CD4-positive, alpha-beta T cell treated with Interleukin-6 for 4 hours (primary cell): ENCODE data around the gene HSF2BP.
"Not testable (repeated sequence)": the region's sequence is repeated elsewhere in the genome, so short reads cannot be mapped to it uniquely, and the experiment has no call there.

Source experiments
- DNase-seq: peaks from one replicate; pipeline ENCODE4 v3.0.0-alpha.2; 2020; ENCODE audit warnings: mixed read lengths

HSF2BP gene

GRCh38 chr21:43659136-43660000 lies at the start of gene HSF2BP, which contains the start of gene RRP1B:
HSF2BP (minus strand) TSS chr21:43659488; CDS start chr21:43658096, 1,392 bp downstream.
RRP1B (plus strand) TSS chr21:43659560; CDS start chr21:43659665, 105 bp downstream.
- DNase-seq = peak; percentile 83

GRCh38 chr21:43708745-43709381 lies 49.6 kb upstream of the HSF2BP start:
- DNase-seq = no peak

DNA sequence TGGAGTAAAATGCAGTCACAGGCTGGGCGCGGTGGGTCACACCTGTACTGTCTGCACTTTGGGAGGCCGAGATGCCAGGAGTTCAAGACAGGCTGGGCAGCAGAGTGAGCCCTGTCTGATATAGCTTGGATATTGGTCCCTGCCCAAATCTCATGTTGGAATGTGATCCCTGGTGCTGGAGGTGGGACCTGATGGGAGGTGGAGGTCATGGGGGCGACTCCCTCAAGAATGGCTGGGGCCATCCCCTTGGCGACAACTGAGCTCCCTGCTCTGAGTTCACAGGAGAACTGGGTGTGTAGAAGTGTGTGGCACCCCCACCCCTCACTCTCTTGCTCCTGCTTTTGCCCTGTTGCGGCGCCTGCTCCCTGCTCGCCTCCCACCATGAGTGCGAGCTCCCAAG lies 48.2 kb upstream of the HSF2BP start:
- no peak for DNase-seq

DNA sequence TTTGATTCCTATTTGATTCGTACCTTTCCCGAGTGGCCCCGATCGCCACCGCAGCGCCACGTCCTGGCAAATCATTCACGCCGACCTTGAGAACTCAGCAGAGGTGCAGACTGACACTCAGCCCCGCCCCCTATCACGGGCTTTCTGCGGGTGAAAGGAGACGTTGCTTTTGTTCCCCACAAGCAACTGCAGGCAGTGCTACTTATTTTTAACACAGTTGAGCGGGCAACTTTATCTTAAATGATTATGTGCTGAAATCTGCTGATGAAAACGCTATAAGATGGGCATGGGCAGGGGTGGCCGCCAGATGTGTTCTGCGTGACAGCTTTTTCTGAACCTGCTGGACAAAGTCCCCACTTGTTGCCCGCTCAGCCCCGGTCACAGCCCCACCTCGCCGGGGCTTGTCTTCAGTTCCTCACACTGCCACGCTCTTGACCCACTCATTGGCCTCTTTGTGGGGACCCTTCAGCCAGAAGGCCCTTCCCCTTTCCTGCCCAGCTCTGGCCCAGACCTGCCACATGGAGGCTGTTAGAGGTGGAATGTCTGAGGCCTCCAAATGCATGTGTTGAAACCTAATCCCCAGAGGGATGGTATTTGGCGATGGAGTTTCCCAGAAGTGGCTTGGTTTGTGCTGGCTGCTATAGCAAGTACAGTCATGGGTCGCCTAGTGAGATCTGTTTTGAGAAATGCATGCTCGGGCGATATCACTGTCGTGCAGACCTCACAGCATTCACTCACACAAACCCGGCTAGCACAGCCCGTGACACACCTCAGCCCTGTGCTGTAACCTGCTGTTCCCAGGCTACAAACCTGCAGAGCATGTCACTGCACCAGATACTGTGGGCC lies 44.0 kb upstream of the HSF2BP start:
- peak; percentile 54 for DNase-seq

GRCh38 chr21:43702785-43703034 lies 43.4 kb upstream of the HSF2BP start:
- DNase-seq = no peak

DNA sequence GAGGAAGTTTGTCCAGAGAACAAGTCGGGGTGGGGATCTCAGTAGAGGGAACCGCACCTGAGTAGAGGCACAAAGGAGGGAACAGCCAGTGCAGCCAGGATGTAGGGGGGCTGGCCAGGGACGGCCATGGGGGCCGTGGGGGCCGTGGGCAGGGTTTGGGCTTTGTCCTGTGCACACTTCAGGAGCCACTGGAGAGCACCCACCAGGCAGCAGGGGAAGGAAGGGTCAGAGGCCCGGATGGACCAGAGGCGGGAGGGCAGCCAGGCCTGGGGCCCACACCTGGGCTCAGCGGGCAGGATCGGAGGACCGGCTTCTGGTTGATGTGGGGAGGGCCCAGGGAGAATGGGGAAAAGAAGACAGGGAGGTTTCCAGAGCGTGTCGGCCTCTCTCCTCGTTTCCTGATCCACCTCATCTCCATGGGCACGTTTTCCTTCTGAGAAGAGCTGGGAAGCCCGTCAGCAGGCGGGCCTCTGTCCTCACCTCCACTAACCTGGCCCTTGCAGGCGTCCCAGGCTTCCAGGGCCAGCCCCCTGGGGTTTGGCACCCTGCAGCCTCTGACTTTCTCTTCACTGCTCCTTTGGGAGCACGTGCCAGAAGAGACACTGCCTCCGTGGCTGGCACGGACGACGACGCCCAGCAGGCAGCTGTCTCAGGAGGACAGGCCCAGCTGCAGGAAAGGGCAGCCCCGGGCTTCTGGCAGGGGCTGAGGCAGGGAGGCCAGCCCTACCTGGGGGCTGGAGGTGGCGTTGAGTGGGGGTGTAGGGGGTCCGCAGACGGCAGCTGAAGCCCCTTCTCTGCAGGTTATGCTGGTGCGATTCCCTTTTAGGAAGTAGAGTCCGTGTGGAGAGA lies 42.9 kb upstream of the HSF2BP start:
- no peak for DNase-seq

GRCh38 chr21:43699933-43700599 lies 40.8 kb upstream of the HSF2BP start:
- no peak for DNase-seq

DNA sequence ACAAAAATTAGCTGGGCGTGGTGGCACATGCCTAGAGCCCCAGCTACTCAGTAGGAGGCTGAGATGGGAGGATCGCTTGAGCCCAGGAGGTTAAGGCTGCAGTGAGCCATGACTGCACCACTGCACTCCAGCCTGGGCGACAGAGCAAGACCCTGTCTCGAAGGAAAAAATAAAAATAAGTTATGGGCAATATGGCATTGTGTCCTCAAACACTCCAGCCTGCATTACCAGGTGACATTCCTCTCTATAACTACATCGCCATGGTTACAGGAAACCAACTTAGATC lies 40.1 kb upstream of the HSF2BP start:
- DNase-seq = not testable (repeated sequence)

GRCh38 chr21:43697758-43698643 lies 38.7 kb upstream of the HSF2BP start:
- DNase-seq = peak; percentile 27

GRCh38 chr21:43696214-43696613 lies 36.9 kb upstream of the HSF2BP start:
- DNase-seq = no peak

GRCh38 chr21:43694437-43695079 lies 35.3 kb upstream of the HSF2BP start:
- DNase-seq = no peak

DNA sequence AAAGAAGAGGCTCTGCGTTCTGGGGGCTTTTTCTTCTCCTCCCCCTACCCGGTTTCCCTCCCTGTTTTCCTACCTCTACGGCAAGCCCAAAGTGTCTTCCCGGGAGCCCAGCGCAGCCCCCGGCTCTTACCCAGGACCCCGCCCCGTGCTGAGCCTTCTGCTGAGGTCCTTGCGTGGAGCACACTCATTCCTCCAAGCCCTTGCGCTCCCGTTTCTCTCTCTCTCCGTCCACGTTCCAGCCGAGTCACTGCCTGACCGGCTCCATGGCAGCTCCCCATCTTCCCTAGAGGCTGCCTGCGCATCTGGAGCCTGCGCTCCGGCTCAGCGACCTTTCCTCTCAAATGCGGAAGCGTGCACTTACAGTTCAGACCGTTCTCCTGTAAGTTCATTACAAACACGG lies 34.7 kb upstream of the HSF2BP start:
- no peak for DNase-seq

DNA sequence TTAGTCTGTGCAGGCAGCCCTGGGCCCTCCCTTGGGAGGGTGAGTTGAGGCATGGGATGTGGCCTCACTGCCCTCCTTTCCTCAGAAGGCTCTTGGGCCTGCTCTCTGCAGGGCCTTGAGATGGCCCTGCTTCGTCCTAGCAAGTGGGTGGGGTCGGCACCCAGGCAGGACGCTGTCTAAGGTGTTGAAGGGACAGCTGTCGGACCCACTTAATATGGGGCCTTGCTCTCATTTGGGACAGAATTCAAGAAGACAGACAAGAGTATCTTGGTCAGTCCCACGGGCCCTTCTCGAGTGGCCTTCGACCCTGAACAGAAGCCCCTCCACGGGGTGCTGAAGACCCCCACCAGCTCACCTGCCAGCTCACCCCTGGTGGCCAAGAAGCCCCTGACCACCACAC lies 33.7 kb upstream of the HSF2BP start:
- no peak for DNase-seq

GRCh38 chr21:43691801-43692200 lies 32.5 kb upstream of the HSF2BP start:
- no peak for DNase-seq

DNA sequence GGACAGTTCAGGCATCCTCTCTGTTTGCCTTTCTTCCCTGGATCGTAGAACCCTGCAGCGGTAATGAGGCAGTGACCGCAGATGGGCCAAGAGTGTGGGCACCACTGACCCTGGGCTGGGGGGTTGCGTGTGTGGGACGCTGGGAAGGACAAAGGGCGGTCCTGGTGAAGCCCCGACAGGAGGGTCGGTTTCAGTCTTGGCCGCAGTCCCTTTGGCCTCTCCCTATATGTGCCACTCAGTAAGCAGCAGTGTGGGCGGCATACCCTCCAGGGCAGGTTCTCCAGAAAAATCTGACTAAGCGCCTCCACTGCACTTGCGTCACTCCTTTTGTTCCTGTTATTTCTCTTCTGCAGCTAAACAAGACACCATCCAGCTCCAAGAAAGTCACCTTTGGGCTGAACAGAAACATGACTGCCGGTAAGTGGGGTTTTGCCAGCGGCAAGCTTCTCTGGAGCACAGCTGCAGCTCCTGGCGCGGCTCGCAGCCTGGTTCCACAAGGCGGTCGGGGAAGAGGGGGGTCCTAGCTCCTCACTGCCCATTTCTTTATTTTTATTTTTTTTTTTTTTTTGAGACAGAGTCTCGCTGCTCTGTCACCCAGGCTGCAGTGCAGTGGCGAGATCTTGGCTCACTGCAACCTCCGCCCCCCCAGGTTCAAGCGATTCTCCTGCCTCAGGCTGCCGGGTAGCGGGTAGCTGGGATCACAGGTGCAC lies 32.0 kb upstream of the HSF2BP start:
- no peak for DNase-seq

DNA sequence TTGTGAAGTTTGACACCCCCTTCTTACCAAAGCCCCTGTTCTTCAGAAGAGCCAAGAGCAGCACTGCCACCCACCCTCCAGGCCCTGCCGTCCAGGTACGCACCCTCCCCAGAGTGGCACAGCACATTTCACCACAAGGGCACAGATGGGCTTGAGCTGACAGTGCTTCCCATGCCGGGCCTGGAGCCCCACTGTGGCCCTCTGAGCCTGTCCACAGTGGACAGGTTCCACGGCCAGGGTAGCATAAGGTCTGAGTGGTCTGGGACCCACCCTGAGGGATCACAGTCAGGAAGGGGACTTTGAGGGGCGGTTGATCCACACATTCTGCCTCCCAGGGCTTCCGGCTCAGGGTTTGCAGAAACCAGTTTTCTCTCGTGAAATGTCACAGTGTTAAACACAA lies 31.1 kb upstream of the HSF2BP start:
- no peak for DNase-seq

- DNase-seq = no peak
Observed at GRCh38 chr21:43689556-43690337, 30.5 kb upstream of the HSF2BP start.

- no peak for DNase-seq
Observed at GRCh38 chr21:43688906-43689305, 29.6 kb upstream of the HSF2BP start.
